ENCODE data around the gene SLC17A3.

The SLC17A3 gene

GRCh38 chr6:25882051-25882496 lies 8.0 kb upstream of the SLC17A3 start:
- DNase-seq (ENCODE audit: low read depth): no peak

GRCh38 chr6:25880601-25881000 lies 6.6 kb upstream of the SLC17A3 start:
- no peak overlapping the region for H3K4me3 ChIP-seq (ENCODE audit: low read depth, low read length)
- no peak for TF ChIP-seq CTCF (conservative IDR thresholded peaks at IDR 0.05; ENCODE audit: low read depth, low read length)
- DNase-seq (ENCODE audit: low read depth): no peak

More at GRCh38 chr6:25882051-25882496, 8.0 kb upstream of the SLC17A3 start:
- no peak overlapping the region for H3K4me3 ChIP-seq (ENCODE audit: low read depth, low read length)
- TF ChIP-seq CTCF (conservative IDR thresholded peaks at IDR 0.05; ENCODE audit: low read depth, low read length): no peak

- no peak for TF ChIP-seq CTCF (conservative IDR thresholded peaks at IDR 0.05; ENCODE audit: low read depth, low read length)
- no peak for DNase-seq (ENCODE audit: low read depth)
- H3K4me3 ChIP-seq (ENCODE audit: low read depth, low read length): no peak overlapping the region
Observed at GRCh38 chr6:25878721-25879322, 4.8 kb upstream of the SLC17A3 start.

- no peak for TF ChIP-seq CTCF (conservative IDR thresholded peaks at IDR 0.05; ENCODE audit: low read depth, low read length)
- no peak overlapping the region for H3K4me3 ChIP-seq (ENCODE audit: low read depth, low read length)
- peak; percentile 13 for DNase-seq (ENCODE audit: low read depth)
Observed at GRCh38 chr6:25875926-25876602, 2.0 kb upstream of the SLC17A3 start.

- no peak for DNase-seq (ENCODE audit: low read depth)
- no peak for TF ChIP-seq CTCF (conservative IDR thresholded peaks at IDR 0.05; ENCODE audit: low read depth, low read length)
- no peak overlapping the region for H3K4me3 ChIP-seq (ENCODE audit: low read depth, low read length)
Observed at GRCh38 chr6:25875563-25875905, 1.5 kb upstream of the SLC17A3 start.

GRCh38 chr6:25874822-25875562 lies 949 bp upstream of the SLC17A3 start:
- TF ChIP-seq CTCF (conservative IDR thresholded peaks at IDR 0.05; ENCODE audit: low read depth, low read length): no peak
- no peak for DNase-seq (ENCODE audit: low read depth)
- no peak overlapping the region for H3K4me3 ChIP-seq (ENCODE audit: low read depth, low read length)

All from choroid plexus epithelial cell (primary cell).